IPS-20b (cell line): ENCODE measurements around the gene GAN.

Experiments
- H3K27ac ChIP-seq: one replicate; pipeline ENCODE4 v1.5.1; 2013; ENCODE audit warnings: low read length
- H3K27me3 ChIP-seq: 2 replicates; pipeline ENCODE4 v1.6.1; 2013; ENCODE audit warnings: mild to moderate bottlenecking, low read length, inconsistent platforms; ENCODE audit not compliant: insufficient read depth
- H3K36me3 ChIP-seq: 2 replicates; pipeline ENCODE4 v1.6.1; 2013; ENCODE audit warnings: low read depth, mild to moderate bottlenecking, inconsistent platforms, low read length, moderate library complexity; ENCODE audit not compliant: insufficient read depth
- H3K4me1 ChIP-seq: 2 replicates; pipeline ENCODE4 v1.6.1; 2013; ENCODE audit warnings: mild to moderate bottlenecking, control low read depth, inconsistent platforms, low read length, moderate library complexity; ENCODE audit not compliant: insufficient read depth
- H3K4me3 ChIP-seq: 2 replicates; pipeline ENCODE4 v1.5.1; 2013; ENCODE audit warnings: mild to moderate bottlenecking, low read length, inconsistent platforms
- H3K9ac ChIP-seq: 2 replicates; pipeline ENCODE4 v1.6.1; 2013; ENCODE audit warnings: low read depth, mild to moderate bottlenecking, inconsistent platforms, low read length, moderate library complexity
- H3K9me3 ChIP-seq: 2 replicates; pipeline ENCODE4 v1.6.1; 2013; ENCODE audit warnings: mild to moderate bottlenecking, low read depth, low read length, inconsistent platforms; ENCODE audit not compliant: insufficient read depth

The GAN gene

DNA sequence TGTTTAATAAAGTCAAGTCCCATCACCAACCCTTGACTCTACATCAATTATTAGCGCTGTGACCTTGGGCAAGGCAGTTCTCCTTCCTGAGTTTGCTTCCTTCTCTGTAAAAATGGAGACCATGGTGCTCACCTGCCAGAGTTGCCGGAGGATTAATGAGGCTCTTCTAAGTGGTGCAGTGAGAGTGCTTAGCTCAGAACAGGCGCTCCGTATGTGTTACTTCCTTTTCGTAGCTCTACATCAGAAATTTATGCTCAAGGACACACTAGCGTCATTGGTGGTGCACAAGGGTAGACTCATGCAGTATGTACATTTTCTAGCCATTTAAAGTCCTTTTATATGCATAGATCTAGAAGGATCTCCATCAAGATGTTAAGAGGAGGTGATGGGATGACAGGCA lies 112.5 kb downstream of the GAN start:
- H3K9me3 ChIP-seq, result no peaks in the 10 kb centered on the region
- 0 out of 2 replicates have a peak, but pooled peaks cover 3% of the 10 kb centered on the region for H3K4me1 ChIP-seq

DNA sequence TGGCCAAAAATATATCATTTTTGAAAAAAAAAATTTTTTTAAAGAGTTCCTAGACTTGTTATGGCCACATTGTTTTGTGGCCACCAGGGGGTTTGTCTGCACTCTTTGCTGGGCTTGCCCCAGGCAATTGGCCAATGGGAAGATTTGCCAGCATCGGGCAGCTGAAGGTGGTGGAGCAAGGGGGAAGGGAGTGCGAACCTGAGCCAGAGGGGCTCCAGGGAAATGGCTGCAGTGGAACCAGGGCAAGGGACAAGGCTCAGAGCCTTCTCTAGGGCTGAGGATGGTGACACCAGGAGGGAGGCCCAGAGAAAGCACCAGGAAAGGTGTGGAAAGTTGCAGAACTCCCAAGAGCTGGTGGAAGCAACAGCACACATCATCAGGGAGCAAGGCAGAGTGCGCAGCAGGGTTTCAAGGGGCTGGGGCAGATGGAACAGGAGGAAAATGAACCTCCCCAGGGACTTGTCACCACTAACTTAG lies 114.3 kb downstream of the GAN start:
- H3K9me3 ChIP-seq, result no peaks in the 10 kb centered on the region
- no peak overlapping the region for H3K9ac ChIP-seq
- H3K27ac ChIP-seq, result no peak overlapping the region
- no peaks in the 10 kb centered on the region for H3K36me3 ChIP-seq
- H3K4me3 ChIP-seq, result no peak overlapping the region
- H3K27me3 ChIP-seq, result no peaks in the 10 kb centered on the region
- 0 out of 2 replicates have a peak, but pooled peaks cover 6% of the 10 kb centered on the region for H3K4me1 ChIP-seq

More for the DNA sequence above, 112.5 kb downstream of the GAN start:
- no peaks in the 10 kb centered on the region for H3K36me3 ChIP-seq
- H3K27me3 ChIP-seq, result no peaks in the 10 kb centered on the region
- H3K27ac ChIP-seq, result no peak overlapping the region
- no peak overlapping the region for H3K9ac ChIP-seq
- H3K4me3 ChIP-seq, result no peak overlapping the region

DNA sequence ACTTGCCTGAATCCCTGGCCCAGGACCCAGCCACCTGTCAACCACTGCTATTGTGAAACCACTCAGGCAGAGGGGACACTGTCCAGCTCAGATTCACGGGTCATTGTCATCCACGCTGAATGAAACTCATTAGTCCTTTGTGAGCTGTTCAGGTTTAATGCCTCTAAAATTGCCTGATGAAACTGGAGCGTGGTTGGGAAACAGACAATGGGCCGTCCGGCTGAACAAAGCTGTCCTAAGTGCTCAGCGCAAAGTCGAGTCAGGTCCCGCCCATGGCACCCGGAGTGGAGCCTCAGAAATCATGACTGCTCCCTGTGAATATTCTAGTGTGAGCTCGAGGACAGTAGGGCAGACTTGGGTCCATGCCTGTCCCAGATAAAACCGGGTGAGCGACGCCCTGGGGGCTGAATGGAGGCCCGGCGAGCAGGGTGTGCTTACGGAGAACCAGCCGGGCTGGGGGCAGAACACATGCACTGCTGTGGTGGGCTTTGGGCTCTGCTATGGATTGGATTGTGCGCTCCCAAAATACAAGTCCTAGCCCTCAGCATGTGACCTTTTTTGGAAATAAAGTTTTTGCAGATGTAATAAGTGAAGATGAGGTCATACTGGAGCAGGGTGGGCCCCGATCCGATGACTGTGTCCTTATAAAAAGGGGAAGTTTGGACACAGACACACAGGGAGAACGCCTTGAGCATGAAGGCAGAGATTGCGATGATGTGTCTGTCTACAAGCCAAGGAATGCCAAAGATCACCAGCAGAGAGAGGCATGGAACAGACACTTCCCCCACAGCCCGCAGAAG lies 117.0 kb downstream of the GAN start:
- no peak overlapping the region for H3K9ac ChIP-seq
- H3K4me1 ChIP-seq, result 0 out of 2 replicates have a peak, but pooled peaks cover 6% of the 10 kb centered on the region
- no peak overlapping the region for H3K4me3 ChIP-seq
- no peaks in the 10 kb centered on the region for H3K9me3 ChIP-seq
- H3K27me3 ChIP-seq, result no peaks in the 10 kb centered on the region
- H3K36me3 ChIP-seq, result no peaks in the 10 kb centered on the region
- H3K27ac ChIP-seq, result no peak overlapping the region

DNA sequence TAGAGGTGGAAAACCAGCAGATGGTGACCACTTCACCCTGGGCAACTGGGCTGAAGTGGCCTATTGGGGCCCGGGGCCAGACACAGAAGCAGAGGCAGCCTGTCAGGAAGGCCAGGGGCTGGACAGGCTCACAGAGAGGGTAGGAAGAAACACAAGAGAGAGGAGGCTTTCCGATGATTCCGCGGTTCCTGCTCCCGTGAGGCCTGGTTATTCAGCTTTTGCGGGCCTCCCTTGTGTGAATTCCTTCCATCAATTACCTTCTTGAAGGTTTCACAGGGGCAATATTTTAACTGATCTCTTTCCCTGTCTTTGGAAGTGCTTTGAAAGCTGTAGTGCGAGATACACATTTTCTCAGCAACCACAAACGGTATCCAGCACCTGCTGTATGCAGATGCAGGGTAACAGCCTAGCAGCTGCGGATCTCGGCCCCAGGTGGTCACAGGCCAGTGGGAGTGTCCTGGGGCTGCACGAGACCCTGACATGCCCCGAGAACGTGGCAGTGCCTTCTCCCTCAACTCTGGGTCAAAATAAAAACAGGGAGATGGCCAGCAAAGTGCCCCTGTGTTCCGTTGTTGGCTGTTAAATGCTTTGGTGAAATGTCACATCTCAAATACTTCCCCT lies 118.3 kb downstream of the GAN start:
- Histone ChIP-seq H3K27me3 (no peaks in the 10 kb centered on the region), H3K36me3 (no peaks in the 10 kb centered on the region), H3K4me1 (0 out of 2 replicates have a peak, but pooled peaks cover 6% of the 10 kb centered on the region), H3K27ac (no peak overlapping the region), H3K4me3 (no peak overlapping the region), H3K9ac (no peak overlapping the region), H3K9me3 (no peaks in the 10 kb centered on the region)

DNA sequence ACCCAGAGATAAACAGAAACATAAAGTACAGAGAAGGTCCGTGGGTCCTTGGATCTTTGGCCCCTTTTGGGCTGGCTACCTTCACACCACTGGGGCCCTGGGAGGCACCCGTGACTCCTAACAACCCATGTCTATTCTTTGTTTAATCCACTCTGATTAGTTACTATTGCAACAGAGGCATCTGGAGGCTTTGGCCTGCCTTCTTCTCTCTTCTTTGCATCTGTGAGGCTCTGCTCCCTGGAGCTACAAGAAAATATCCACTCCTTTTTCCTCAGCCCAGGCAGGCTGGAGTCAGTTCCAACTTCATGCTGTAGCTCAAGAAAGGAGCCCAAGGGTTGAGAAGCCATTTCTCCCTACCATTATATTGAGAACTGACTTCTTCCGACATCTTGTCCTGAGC lies 120.3 kb downstream of the GAN start:
- H3K36me3 ChIP-seq, result no peaks in the 10 kb centered on the region
- H3K9me3 ChIP-seq, result no peaks in the 10 kb centered on the region
- H3K4me1 ChIP-seq, result 0 out of 2 replicates have a peak, but pooled peaks cover 3% of the 10 kb centered on the region
- H3K27me3 ChIP-seq, result no peaks in the 10 kb centered on the region
- no peak overlapping the region for H3K9ac ChIP-seq
- H3K27ac ChIP-seq, result no peak overlapping the region
- no peak overlapping the region for H3K4me3 ChIP-seq

DNA sequence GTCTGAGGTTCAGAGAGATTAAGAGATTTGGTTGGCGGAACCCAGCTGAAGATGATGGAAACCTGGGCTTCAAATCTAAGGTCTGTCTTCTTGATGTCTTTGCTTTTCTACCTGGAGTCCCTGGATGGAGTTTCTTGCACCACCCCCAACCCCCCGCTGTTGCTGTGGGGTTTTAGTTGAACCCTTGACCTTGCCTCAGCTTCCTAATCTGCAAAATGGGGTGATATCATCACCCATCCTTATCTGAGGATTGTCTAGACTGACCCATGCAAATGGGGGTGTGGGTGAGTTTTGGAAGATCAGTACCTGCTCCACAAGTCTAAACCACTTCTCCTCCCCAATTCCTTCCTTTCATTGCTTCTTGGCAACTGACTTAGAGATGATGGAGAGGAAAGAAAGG lies 120.8 kb downstream of the GAN start:
- H3K9ac ChIP-seq, result no peak overlapping the region

DNA sequence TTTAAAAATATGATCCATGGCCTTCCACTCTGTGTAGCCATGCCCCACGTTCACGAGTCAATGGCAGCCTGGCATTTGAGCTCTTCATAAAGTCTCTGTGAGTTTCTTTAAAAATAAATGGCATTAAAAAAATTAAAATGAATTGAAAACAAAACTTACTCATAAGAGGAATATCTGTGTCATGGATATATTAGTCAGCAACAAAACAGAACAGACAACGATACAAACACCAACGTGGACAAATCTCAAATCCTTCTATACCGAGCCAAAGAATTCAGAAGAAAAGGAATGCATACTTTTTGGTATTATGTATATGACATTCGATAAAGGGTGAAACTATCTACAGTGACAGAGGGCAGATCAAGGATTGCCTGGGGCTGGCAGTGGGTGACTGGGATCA lies 121.6 kb downstream of the GAN start:
- Histone ChIP-seq H3K9ac (no peak overlapping the region), H3K4me3 (no peak overlapping the region), H3K36me3 (no peaks in the 10 kb centered on the region), H3K27ac (no peak overlapping the region), H3K4me1 (0 out of 2 replicates have a peak, but pooled peaks cover 3% of the 10 kb centered on the region), H3K9me3 (no peaks in the 10 kb centered on the region), H3K27me3 (no peaks in the 10 kb centered on the region)

More for the DNA sequence above, 120.8 kb downstream of the GAN start:
- H3K27me3 ChIP-seq, result no peaks in the 10 kb centered on the region
- no peaks in the 10 kb centered on the region for H3K9me3 ChIP-seq
- H3K36me3 ChIP-seq, result no peaks in the 10 kb centered on the region
- H3K27ac ChIP-seq, result no peak overlapping the region
- no peak overlapping the region for H3K4me3 ChIP-seq
- 0 out of 2 replicates have a peak, but pooled peaks cover 3% of the 10 kb centered on the region for H3K4me1 ChIP-seq

DNA sequence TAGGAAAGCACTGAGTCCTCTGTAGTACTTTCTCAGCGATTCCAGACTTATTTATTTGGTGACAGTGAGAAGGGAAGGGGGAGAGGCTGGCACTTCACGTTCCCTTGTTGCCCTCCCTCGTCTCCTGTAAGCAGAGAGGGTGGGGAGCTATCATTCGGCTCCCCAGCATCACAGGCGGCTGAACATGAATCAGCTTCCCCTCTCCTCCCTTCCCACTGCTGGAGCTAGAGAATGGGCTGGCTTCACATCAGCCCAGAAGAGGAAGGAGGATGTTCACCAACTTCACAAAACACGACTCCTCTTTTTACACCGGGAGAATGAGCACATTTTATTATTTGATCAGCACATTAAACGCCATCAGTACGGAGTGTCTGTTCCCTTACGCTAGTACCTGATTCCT lies 123.1 kb downstream of the GAN start:
- H3K27ac ChIP-seq, result no peak overlapping the region
- H3K27me3 ChIP-seq, result peaks cover 12% of the 10 kb centered on the region
- H3K36me3 ChIP-seq, result no peaks in the 10 kb centered on the region
- no peaks in the 10 kb centered on the region for H3K9me3 ChIP-seq
- no peak overlapping the region for H3K4me3 ChIP-seq
- H3K9ac ChIP-seq, result no peak overlapping the region
- H3K4me1 ChIP-seq, result 0 out of 2 replicates have a peak, but pooled peaks cover 2% of the 10 kb centered on the region
